ENCODE measurements around the gene STK17A.

GRCh38 chr7:43616977-43617376 is 34.1 kb downstream of the STK17A start:
- TF ChIP-seq CTCF (IDR thresholded peaks at IDR 0.05) (no peak), POLR2A (IDR thresholded peaks at IDR 0.05) (no peak), POLR2AphosphoS5 (IDR thresholded peaks at IDR 0.05; ENCODE audit: insufficient read depth in 1 of 2, low read depth in 1 of 2) (no peak)
